ENCODE data around the gene NRARP. TPM values are rescaled to one million over a fixed set of nuclear protein-coding genes. Genes with fewer than 3 reads are reported as not detected.
"Not testable (repeated sequence)": the region's sequence is repeated elsewhere in the genome, so short reads cannot be mapped to it uniquely, and the experiment has no call there.

Gene NRARP
- total RNA-seq = 10 to 100 TPM in 1 of 8 experiments, 1 to 10 TPM in 5, under 1 TPM in 1, not detected in 1; 1.00 to 20.5 (median 3.4) TPM

DNA sequence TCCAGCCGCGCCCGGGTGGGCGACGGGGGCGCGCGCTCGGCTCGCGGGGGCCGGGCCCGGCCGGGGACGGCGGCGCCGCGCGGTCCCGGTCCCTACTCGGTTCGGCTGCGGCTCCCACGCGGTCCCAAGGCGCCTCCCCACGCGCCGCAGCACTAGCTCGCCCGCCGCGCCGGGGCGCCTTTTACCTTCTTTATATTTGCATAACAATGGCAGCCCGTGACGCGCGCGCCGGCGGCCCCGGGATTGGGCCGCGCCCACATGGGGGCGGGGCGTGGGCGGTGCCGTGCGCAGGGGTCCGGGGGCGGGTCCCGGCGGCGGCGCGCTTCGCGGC lies at the start of gene NRARP:
Gene NRARP, minus strand, starts transcription at position 154 of the 331 bp plus-strand sequence. CDS start 343 bp downstream, outside the sequence.
- WGBS, 10 experiments = no CpG with 5 or more reads among the region's 60 CpGs
- in situ Hi-C loops (cut with MboI; ENCODE audit: low pct_unique_long_range_greater_than_20kb in 2 of 9, low sequenced_read_pairs in 9 of 9, unreplicated experiment in 9 of 9) = loop anchor here in 6 of 9 experiments (25.0 kb wide), 2 partner anchors 110 to 235 kb away; partner anchors contain the start of genes EXD3 (in 5 of the 6) and NOXA1 (in 5 of the 6)
- ATAC-seq (replicated peaks in 6 of 8) = peak; percentile 57 to 71 (median 61)
- Histone ChIP-seq H3K4me3 (peak within 1 kb of the TSS; percentile 52 to 75 (median 55)), H3K27ac (peak within 1 kb of the TSS; percentile 6 to 45), H3K4me1 (replicated peaks in 1 of 2) (peaks cover 45 to 58% of the 10 kb centered on the region in 2 donors)

- WGBS, 10 experiments = 86 to 95% methylated on average over 4 of the region's 30 CpGs; no CpG with 5 or more reads in 8 of the 10 experiments
- in situ Hi-C loops (cut with MboI; ENCODE audit: low pct_unique_long_range_greater_than_20kb in 2 of 9, low sequenced_read_pairs in 9 of 9, unreplicated experiment in 9 of 9) = no loop called here
- no peak overlapping the region for H3K27ac ChIP-seq
- peaks cover 0 to 4% of the 10 kb centered on the region in 2 donors for H3K4me1 ChIP-seq (replicated peaks in 1 of 2)
- ATAC-seq (replicated peaks in 6 of 8) = no peak
- no peak overlapping the region for H3K4me3 ChIP-seq
Measured at GRCh38 chr9:137350696-137351584, 48.9 kb upstream of the NRARP start.

DNA sequence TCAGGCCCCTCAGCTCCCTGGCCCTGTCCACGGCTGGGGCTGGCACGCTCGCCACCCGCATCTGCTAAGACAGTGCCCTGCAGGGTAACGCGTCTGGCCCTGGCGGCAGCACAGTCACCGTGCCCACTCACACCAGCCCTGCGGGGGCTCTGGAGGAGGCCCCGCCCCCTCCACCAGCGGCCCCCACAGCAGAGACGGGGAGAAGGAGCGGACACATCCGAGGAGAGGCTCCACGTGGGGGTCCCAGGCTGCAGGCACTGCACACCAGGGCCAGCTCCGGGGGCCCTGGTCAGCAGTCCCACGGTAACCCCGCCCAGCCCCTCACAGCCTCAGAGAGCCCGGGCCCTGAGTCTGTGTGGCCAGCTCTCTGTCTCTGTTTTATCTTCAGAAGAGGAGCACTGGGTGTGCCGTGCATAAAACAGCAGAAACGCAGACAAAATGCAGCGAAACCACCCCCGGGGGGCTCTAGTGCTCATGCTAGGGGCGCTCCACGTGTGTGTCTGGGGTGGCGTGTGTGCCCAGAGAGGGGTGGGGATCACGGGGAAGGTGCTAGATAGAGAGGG lies 47.5 kb upstream of the NRARP start:
- Histone ChIP-seq H3K4me1 (replicated peaks in 1 of 2) (peaks cover 0 to 4% of the 10 kb centered on the region in 2 donors), H3K27ac (no peak overlapping the region), H3K4me3 (no peak overlapping the region)
- WGBS, 10 experiments = no CpG with 5 or more reads among the region's 27 CpGs
- peak in 1 of 8 experiments; percentile 11 for ATAC-seq (replicated peaks in 6 of 8)
- in situ Hi-C loops (cut with MboI; ENCODE audit: low pct_unique_long_range_greater_than_20kb in 2 of 9, low sequenced_read_pairs in 9 of 9, unreplicated experiment in 9 of 9) = no loop called here

GRCh38 chr9:137348769-137349470 lies 46.8 kb upstream of the NRARP start:
- in situ Hi-C loops (cut with MboI; ENCODE audit: low pct_unique_long_range_greater_than_20kb in 2 of 9, low sequenced_read_pairs in 9 of 9, unreplicated experiment in 9 of 9) = no loop called here
- 89 to 100% (median 100%) methylated on average over 1 to 8 of the region's 31 CpGs; no CpG with 5 or more reads in 5 of the 10 experiments for WGBS, 10 experiments

GRCh38 chr9:137347928-137348327 lies 45.9 kb upstream of the NRARP start:
- no peak overlapping the region for H3K27ac ChIP-seq
- no peak for ATAC-seq (replicated peaks in 6 of 8)
- in situ Hi-C loops (cut with MboI; ENCODE audit: low pct_unique_long_range_greater_than_20kb in 2 of 9, low sequenced_read_pairs in 9 of 9, unreplicated experiment in 9 of 9) = no loop called here
- H3K4me3 ChIP-seq = no peak overlapping the region
- WGBS, 10 experiments = 0% methylated on average over 1 of the region's 13 CpGs; no CpG with 5 or more reads in 9 of the 10 experiments
- peaks cover 0 to 4% of the 10 kb centered on the region in 2 donors for H3K4me1 ChIP-seq (replicated peaks in 1 of 2)

More at GRCh38 chr9:137348769-137349470, 46.8 kb upstream of the NRARP start:
- no peak overlapping the region for H3K4me3 ChIP-seq
- peaks cover 0 to 4% of the 10 kb centered on the region in 2 donors for H3K4me1 ChIP-seq (replicated peaks in 1 of 2)
- no peak for ATAC-seq (replicated peaks in 6 of 8)
- H3K27ac ChIP-seq = no peak overlapping the region

DNA sequence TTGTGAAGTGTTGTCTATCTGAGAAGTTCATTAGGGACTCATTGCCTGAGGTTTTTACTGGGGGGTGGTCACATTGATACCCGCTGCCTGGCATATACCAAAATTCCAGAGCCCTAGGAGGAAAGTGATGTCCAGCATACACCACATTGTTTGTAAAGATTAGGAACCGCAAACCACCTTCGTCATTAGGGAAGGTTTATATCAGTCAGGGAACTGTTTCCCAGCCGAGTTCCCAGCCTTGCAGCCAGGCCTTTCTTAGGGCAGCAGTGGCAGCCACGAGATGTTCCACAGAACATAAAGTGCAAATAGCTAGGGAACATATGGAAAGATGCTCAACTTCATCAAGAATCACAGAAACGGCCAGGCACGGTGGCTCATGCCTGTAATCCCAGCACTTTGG lies 40.4 kb upstream of the NRARP start:
- no peak overlapping the region for H3K27ac ChIP-seq
- H3K4me3 ChIP-seq = no peak overlapping the region
- no peak for ATAC-seq (replicated peaks in 6 of 8)
- in situ Hi-C loops (cut with MboI; ENCODE audit: low pct_unique_long_range_greater_than_20kb in 2 of 9, low sequenced_read_pairs in 9 of 9, unreplicated experiment in 9 of 9) = no loop called here
- 0 to 100% (median 80%) methylated on average over 1 to 6 of the region's 7 CpGs; no CpG with 5 or more reads in 2 of the 10 experiments for WGBS, 10 experiments
- no peaks in the 10 kb centered on the region for H3K4me1 ChIP-seq (replicated peaks in 1 of 2)

DNA sequence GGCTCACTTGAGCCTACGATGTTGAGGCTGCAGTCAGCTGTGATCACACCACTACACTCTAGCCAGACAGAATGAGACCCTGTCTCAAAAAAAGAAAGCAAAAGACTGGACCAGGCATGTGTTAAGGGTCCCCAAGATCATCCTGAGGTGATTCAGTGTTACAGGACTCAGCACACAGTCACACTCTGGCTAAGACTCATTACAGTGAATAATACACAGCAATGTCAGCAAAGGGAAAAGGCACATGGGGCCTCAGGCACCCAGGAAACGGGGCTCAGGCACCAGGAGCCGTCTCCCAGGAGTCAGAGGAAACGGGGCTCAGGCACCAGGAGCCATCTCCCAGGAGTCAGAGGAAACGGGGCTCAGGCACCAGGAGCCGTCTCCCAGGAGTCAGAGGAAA lies 39.2 kb upstream of the NRARP start:
- in situ Hi-C loops (cut with MboI; ENCODE audit: low pct_unique_long_range_greater_than_20kb in 2 of 9, low sequenced_read_pairs in 9 of 9, unreplicated experiment in 9 of 9) = no loop called here
- WGBS, 10 experiments = 0% methylated on average over 1 of the region's 6 CpGs; no CpG with 5 or more reads in 8 of the 10 experiments
- no peak overlapping the region for H3K4me3 ChIP-seq
- no peak for ATAC-seq (replicated peaks in 6 of 8)
- no peaks in the 10 kb centered on the region for H3K4me1 ChIP-seq (replicated peaks in 1 of 2)
- H3K27ac ChIP-seq = no peak overlapping the region

- in situ Hi-C loops (cut with MboI; ENCODE audit: low pct_unique_long_range_greater_than_20kb in 2 of 9, low sequenced_read_pairs in 9 of 9, unreplicated experiment in 9 of 9) = not testable (repeated sequence)
Measured at GRCh38 chr9:137339908-137340462, 37.9 kb upstream of the NRARP start.

DNA sequence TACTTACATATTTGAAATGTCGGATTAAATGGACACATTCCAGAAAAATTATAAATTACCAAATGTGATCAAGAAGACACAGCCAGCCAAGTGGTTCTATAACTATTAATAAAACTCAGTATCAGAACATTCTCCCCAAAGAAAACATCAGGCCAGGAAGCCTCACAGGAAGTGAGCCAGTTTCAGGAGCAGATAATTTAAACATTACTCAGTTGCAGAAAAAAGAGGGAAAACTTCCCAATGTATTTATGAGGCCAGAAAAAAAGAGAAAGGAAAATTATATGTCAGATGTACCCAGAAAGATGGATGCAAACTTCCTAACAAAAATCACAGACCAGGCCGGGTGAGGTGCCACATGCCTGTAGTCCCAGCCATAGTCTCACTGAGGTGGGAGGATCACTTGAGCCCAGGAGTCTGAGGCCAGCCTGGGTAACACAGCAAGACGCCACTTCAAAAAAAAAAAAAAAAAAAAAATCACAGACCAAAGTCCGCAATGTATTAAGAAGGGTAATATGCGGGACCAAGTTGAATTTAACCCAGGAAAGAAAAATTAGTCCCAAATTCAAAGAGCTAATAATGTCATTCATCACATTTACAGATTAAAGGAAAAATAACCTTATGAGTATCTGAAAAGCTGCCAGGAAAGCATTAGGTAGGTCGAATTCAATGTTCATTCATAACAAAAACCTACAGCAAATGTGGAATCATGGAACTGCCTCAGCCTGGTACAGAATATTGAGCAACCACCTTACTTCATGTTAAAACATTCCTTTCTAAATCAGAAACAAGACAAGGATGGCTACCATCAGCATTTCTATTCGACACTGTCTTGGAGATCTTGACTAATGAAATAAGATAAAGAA lies 37.2 kb upstream of the NRARP start:
- Histone ChIP-seq H3K4me3 (no peak overlapping the region), H3K27ac (no peak overlapping the region), H3K4me1 (replicated peaks in 1 of 2) (no peaks in the 10 kb centered on the region)
- no peak for ATAC-seq (replicated peaks in 6 of 8)
- WGBS, 10 experiments = 38 to 79% (median 70%) methylated on average over 2 to 7 of the region's 7 CpGs
- in situ Hi-C loops (cut with MboI; ENCODE audit: low pct_unique_long_range_greater_than_20kb in 2 of 9, low sequenced_read_pairs in 9 of 9, unreplicated experiment in 9 of 9) = no loop called here

More at GRCh38 chr9:137339908-137340462, 37.9 kb upstream of the NRARP start:
- ATAC-seq (replicated peaks in 6 of 8); H3K4me1 ChIP-seq (replicated peaks in 1 of 2); H3K4me3 ChIP-seq; H3K27ac ChIP-seq: not testable (repeated sequence)
- WGBS, 10 experiments = 39 to 93% (median 87%) methylated on average over 2 to 8 of the region's 12 CpGs

DNA sequence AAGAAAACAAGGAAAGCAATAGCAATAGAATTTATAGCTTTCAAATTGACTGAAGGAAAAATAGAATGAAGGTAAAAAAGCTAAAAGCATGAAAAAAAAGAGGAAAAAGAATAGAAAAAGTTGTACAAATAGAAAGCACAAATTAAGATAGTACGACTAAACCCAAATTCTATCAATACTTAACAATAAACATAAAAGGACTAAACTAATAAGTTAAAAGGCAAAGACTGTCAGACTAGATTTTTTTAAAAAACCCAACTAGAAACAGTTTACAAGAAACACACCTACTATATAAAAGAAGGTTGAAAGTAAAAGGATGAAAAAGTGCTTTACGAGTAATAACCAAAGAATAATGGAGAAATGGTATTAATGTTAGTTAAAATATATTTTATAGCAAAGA lies 34.7 kb upstream of the NRARP start:
- Histone ChIP-seq H3K4me3 (no peak overlapping the region), H3K27ac (no peak overlapping the region), H3K4me1 (replicated peaks in 1 of 2) (no peaks in the 10 kb centered on the region)
- ATAC-seq (replicated peaks in 6 of 8) = no peak
- in situ Hi-C loops (cut with MboI; ENCODE audit: low pct_unique_long_range_greater_than_20kb in 2 of 9, low sequenced_read_pairs in 9 of 9, unreplicated experiment in 9 of 9) = no loop called here
- 63 to 94% (median 80%) methylated on average over 1 to 2 of the region's 2 CpGs for WGBS, 10 experiments

- Histone ChIP-seq H3K4me3 (no peak overlapping the region), H3K4me1 (replicated peaks in 1 of 2) (no peaks in the 10 kb centered on the region), H3K27ac (no peak overlapping the region)
- ATAC-seq (replicated peaks in 6 of 8) = peak in 5 of 8 experiments; percentile 42 to 100 (median 69)
- in situ Hi-C loops (cut with MboI; ENCODE audit: low pct_unique_long_range_greater_than_20kb in 2 of 9, low sequenced_read_pairs in 9 of 9, unreplicated experiment in 9 of 9) = no loop called here
- WGBS, 10 experiments = 36 to 84% (median 60%) methylated on average over 4 to 15 of the region's 21 CpGs; no CpG with 5 or more reads in 1 of the 10 experiments
Measured at GRCh38 chr9:137333016-137333671, 31.1 kb upstream of the NRARP start.

DNA sequence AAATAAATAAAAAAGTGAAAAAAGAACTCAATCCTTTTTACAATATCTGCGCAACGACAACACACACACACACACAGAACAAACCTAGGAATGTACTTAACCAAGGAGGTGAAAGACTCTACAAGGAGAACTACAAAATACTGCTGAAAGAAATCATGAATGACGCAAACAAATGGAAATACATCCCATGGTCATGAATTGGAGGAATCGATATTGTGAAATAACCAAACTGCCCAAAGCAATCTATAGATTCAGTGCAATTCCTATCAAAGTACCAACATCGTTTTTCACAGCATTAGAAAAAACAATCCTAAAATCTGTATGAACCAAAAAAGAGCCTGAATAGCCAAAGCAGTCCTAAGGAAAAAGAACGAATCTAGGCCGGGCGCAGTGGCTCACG lies 29.9 kb upstream of the NRARP start:
- Histone ChIP-seq H3K4me1 (replicated peaks in 1 of 2) (no peaks in the 10 kb centered on the region), H3K27ac (no peak overlapping the region), H3K4me3 (no peak overlapping the region)
- in situ Hi-C loops (cut with MboI; ENCODE audit: low pct_unique_long_range_greater_than_20kb in 2 of 9, low sequenced_read_pairs in 9 of 9, unreplicated experiment in 9 of 9) = no loop called here
- WGBS, 10 experiments = 71 to 100% (median 90%) methylated on average over 4 to 6 of the region's 9 CpGs; no CpG with 5 or more reads in 1 of the 10 experiments
- ATAC-seq (replicated peaks in 6 of 8) = no peak
